SKM-1 (cell line): Measurements from ENCODE around the gene MBD1.
"Not testable (repeated sequence)": the region's sequence is repeated elsewhere in the genome, so short reads cannot be mapped to it uniquely, and the experiment has no call there.

ENCODE experiments used
- DNase-seq: peaks from one replicate; lab custom pipeline; 2025; ENCODE audit not compliant: unreplicated experiment; lab: John Stamatoyannopoulos, UW

MBD1 gene

DNA sequence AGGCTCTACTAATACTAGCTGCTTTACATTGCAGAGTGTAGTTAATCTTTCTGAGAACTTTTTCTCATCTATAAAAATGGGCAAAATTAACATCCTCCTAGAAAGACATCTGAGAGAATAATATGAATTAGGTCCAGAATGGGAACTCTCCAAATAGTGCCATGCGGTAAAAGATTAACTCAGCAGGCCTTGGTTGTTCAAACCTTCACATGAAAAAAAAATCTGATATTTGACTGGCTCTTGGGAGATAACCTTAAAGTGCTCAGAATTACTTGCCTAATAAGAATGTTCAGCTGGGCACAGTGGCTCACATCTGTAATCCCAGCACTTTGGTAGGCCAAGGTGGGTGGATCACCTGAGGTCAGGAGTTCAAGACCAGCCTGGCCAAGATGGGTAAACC lies 11.7 kb upstream of the MBD1 start:
- DNase-seq: no peak

GRCh38 chr18:50289108-50289443 lies 7.8 kb upstream of the MBD1 start:
- no peak for DNase-seq

DNA sequence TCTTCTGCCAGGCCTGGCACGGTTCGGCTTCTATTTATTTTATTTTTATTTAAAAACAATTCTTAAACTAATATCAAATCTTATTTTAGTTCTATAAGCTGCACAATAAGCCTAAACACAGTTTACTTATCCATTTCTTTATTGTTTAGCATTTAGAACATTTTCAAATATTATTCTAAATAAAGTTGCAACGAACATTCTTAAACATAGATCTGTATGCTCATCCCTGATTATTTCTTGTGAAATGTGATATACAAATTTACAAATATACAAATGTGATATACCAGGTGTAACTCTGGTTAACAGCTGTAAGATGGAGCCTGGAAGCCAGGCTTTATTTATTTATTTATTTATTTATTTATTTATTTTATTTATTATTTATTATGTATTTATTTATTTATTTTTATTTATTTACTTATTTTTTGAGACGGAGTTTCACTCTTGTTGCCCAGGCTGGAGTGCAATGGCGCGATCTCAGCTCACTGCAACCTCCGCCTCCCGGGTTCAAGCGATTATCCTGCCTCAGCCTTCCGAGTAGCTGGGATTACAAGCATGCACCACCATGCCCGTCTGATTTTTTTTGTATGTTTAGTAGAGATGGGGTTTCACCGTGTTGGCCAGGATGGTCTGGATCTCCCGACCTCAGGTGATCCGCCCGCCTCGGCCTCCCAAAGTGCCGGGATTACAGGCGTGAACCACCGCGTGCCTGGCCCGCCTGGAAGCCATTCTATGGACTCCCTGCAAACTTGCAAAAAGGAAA lies 7.2 kb upstream of the MBD1 start:
- not testable (repeated sequence) for DNase-seq

DNA sequence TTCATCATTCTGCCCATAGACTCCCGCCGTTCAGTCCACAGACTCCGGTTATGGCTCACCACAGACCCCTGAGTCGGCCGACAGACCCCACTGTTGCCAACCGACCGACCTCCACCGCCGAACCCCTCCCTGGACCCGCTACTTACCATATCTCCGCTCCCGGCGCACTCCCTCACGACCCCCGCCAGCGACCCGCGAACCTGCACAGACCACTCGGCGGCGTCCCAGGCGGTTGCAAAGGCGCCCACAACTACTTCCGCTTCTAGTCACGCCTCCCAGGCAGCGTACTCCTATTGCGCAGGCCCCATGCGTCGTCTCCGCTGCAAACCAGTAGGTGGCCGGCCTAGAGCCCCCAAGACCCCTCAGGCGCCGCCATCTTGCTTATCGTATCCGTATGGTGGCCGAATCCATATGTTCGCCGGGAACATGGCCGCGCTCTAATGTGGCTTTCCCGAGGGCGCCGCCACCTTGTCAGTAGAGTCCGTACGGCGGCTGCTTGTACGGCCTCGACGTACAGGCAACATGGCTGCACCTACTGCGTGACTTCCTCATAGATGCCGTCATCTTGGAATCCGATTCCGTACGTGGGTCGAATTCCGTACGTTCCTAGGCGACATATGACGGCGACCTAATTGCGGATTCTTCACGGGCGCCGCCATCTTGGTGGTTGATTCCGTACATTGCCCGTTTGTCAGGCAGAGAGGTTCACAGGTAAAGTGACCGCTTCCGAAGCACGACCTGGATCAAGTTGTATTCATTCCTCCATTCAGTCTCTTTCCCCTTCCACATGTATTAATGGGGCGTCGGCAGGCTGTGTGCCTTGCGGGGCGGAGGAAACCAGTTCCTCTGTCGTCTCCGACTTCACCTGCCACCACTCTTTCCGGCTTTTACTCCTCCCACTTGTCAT lies 6.4 kb upstream of the MBD1 start, which contains the start of gene CXXC1:
TSS of gene CXXC1 (minus strand) at position 252 of the 907 bp plus-strand sequence. CDS start at position 149, 103 bp downstream.
- DNase-seq: peak; percentile 91

- DNase-seq: no peak
These were observed 5.7 kb upstream of the MBD1 start for GRCh38 chr18:50287028-50287440.

- no peak for DNase-seq
These were observed 5.2 kb upstream of the MBD1 start for GRCh38 chr18:50286391-50287027.

DNA sequence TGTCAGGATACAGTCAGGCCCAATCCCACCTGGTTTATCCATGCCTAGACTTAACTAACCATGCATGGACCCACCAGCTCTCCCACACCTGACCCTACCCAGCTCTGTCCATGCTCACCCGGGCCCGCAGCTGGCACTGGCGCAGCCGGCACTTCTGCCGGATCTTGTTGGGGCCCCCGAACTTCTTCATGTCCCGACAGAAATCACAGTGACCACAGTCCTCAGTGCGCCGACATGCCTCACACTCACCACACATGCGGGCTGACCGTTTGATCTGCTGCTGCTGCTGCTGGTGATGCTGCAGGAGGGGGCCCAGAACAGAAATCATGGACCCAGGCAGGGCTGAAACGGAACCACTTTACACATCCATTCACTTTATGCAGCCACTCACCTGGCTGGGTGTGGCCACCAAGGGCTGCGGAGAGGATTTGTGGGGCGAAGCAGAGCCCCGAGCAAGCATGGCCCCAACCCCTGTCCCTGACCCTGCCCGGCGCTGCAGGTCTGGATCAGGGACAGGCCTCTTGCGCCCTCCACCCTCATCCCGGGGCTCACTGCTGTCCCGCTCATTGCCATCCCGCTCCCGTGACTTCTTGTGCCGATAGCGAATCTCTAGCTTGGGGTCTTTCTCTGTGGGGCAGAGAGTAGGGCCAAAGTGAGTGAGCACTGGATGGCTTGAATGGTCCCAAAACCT lies 4.5 kb upstream of the MBD1 start:
- DNase-seq: no peak

GRCh38 chr18:50285071-50285470 lies 3.7 kb upstream of the MBD1 start:
- no peak for DNase-seq

DNA sequence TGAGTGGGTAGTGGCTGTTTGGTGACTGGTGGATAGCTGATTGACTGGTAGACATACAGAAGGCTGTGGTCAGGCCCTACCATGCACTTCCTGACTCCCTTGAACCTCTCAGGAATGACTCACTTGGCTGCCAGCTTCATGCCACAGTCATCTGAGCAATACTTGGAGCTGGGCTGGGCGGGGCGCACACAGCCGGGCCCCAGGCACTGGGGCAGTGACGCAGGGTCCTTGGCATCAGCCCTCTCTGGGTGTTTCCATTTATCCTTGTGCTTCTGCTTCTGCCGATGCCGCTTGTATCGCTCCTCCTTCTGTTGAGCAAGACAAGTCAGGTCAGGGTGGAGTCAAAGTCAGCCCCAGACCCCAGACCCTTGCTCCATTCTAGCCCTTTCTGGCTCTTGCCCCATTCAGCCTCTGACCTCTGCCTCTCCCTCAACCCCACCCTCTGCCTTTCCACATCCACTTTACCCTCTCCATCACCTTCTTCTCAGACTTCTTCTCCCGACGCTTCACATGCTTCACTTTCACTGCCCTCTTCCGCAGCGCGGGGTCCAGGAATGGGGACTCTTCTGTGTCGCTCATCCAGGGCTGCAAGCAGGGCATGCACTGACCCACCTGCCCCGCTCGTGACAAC lies 3.0 kb upstream of the MBD1 start:
- no peak for DNase-seq

- DNase-seq: no peak
These were observed 2.3 kb upstream of the MBD1 start for GRCh38 chr18:50283469-50284209.

DNA sequence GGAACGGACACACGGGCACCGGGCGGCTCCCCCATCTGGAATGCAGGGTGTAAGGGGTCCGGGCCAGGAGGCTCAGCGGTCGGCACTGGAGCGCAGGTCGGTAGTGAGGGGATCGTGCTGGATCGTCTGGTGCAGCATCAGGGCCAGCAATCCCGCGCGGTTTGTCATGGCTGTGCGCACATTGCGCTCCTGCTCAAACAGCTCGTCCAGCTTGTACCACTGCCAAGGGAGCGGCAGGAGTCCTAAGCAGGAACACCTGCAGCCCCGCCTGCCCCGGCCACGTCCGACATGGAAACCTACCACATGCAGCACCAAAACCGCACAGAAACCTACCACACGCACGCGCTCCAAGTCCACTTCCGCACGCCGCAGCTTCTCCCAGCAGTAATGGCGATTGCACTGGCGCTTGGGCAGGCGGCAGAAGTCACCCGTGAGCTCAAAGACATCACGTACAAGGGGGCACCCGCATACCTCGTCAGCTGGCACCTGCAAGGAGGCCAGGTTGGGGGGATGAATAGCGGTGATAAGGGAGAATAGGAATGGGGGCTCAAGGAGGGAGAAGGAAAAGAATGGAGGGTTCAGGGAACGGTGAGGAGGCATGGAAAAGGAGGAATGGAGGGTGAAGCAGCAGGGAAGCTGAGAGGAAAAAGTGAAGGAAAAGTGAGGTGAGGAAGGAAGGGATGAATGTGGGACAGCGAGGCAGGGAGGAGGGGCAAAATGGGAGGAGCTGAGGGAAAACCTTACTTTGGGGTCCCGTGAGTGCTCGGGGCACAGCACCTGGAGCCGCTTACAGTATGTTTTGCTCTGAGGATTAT lies 1.4 kb upstream of the MBD1 start:
- no peak for DNase-seq

DNA sequence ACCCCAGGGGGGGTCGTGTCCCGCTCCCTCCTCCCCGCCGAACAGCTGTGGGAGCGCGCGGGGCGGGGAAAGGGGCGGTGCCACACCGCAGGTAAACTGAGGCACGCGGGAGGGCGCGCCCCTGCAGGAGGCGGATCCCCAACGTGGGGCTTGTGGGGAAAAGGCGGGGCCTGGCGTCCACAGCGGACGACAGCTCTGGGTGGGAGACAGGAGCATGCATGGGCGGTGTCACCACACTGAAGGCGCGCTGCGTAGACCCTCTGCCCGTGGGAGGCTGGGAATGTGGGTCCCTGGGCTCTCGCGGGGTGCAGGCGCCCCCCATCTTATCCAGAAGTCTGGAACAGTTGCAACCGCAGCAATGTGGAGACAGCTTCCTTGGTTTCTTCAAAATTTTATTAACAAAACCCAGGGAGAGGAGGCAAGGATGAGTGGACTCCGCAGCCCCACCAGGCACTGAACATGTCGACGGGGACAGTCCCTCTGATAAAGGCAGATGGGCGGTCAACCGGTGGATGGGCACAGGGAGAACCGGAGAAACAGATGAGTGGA lies 723 bp upstream of the MBD1 start:
- no peak for DNase-seq

- no peak for DNase-seq
These were observed 522 bp downstream of the MBD1 start for GRCh38 chr18:50280707-50281294.

GRCh38 chr18:50279752-50280151 lies 1.6 kb downstream of the MBD1 start:
- DNase-seq: no peak

DNA sequence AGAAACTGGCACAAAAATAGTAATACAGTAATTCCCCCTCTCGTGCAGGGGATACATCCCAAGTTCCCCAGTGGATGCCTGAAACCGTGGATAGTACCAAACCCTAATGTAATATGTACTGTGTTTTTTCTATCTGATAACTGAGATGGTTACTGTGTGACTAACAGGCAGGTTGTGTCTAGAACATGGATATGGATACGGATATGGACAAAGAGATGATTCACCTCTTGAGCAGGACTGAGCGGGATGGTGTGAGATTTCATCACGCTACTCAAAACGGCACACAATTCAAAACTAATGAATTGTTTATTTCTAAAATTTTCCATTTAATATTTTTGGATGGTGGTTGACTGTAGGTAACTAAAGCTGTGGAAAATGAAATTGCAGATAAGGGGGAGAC lies 3.4 kb downstream of the MBD1 start:
- no peak for DNase-seq

- DNase-seq: no peak
These were observed 4.9 kb downstream of the MBD1 start for GRCh38 chr18:50276452-50276851.

DNA sequence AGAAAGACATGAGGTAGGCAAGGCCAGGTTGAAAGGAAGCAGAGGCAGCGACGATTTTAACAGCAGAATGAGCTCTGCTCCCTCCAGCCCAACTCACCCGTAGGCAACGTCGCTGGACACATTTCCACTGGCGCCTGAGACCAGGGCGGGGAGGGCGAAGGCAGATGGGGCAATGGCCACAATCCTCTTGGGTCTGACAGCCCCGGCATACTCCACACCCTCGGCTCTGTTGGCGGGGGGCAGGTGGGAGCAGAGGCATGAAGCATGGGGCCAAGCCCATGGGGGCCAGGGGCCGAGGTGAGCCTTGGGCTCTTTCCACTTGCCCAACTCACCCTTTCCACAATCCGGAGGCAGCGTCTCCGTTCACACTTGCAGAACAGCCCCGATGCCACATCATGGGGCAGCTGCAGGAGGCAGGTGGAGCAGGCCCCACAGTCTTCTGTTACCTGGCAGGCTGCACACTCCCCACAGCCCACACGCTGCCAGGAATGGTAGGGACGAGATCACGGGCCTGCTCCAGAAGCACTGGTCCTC lies 5.8 kb downstream of the MBD1 start:
- DNase-seq: no peak

GRCh38 chr18:50274941-50275340 lies 6.4 kb downstream of the MBD1 start:
- DNase-seq: no peak
